ENCODE measurements around the gene GALNT18. TPM values are rescaled to one million over a fixed set of nuclear protein-coding genes. Genes with fewer than 3 reads are reported as not detected.

Gene GALNT18
- polyA plus RNA-seq, 3 donors, result 19.8 to 28.0 (median 23.6) TPM

- no peak for DNase-seq (ENCODE audit: extremely low read depth in 1 of 11, low read depth in 9 of 11, low spot score in 4 of 11)
Observed at GRCh38 chr11:11521306-11522002, 100.4 kb downstream of the GALNT18 start.

- no peak for DNase-seq (ENCODE audit: extremely low read depth in 1 of 11, low read depth in 9 of 11, low spot score in 4 of 11)
Observed at GRCh38 chr11:11520231-11521015, 101.4 kb downstream of the GALNT18 start.

- DNase-seq (ENCODE audit: extremely low read depth in 1 of 11, low read depth in 9 of 11, low spot score in 4 of 11), result no peak
Observed at GRCh38 chr11:11519184-11519583, 102.6 kb downstream of the GALNT18 start.

DNA sequence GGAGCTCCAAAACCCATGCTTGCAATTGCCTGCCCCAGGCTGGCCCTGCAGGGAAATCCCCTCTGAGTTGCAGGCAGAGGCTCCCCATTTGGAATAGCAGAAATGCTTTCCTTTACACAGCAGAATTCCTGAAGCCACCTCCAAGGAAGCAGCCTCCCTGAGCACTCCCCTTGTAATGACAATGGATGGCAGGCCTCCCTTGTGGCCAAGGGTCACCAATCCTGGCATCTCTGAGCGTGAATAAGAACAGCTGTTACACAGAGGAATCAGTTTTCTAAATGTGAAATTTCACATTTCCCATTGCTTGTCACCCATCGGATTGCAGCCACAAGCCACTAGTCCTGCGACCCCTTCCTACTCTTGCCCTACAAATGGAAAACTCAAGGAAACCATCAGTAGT lies 107.6 kb downstream of the GALNT18 start:
- no peak for DNase-seq (ENCODE audit: extremely low read depth in 1 of 11, low read depth in 9 of 11, low spot score in 4 of 11)

- DNase-seq (ENCODE audit: extremely low read depth in 1 of 11, low read depth in 9 of 11, low spot score in 4 of 11), result peak in 2 of 11 donors; percentile 15 to 36
Observed at GRCh38 chr11:11513422-11513821, 108.4 kb downstream of the GALNT18 start.

- no peak for DNase-seq (ENCODE audit: extremely low read depth in 1 of 11, low read depth in 9 of 11, low spot score in 4 of 11)
Observed at GRCh38 chr11:11512929-11513328, 108.9 kb downstream of the GALNT18 start.

DNA sequence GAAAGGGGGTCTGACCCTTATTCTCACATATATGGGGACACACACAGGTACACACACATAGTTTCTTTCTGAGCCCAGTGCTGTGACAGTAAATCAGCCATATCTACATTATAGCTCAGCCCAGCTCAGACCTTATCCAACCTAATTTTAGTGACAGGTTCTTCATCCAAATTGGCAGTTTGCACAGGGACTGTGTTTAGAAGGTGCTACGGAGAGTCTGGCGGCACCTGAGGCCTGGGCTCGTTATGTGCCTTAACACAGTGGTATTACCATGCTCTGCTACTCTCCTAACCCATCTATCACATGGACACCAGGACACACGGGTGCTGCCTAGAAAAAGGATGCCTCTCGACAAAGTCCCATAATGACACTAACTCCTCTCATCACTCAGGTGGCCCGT lies 109.3 kb downstream of the GALNT18 start:
- DNase-seq (ENCODE audit: extremely low read depth in 1 of 11, low read depth in 9 of 11, low spot score in 4 of 11), result no peak

DNA sequence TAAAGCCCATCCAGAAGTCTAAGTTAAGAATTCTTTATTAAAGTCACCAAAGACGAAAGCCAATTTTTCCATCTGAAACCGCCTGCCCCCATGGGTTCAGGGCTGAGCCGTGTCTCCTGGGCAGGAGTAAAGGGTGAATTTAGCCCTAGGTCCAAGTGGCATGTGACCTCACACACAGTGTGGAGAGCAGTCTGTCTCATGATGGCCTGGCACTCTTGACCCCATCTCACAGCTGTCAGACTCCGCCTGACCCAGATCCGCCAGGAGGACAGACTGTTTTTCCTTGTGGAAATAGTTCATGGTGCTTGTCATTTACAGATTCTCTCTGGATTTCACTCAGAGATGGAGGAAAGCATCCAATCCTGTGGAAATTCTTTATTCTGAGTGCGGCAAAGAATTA lies 109.7 kb downstream of the GALNT18 start:
- DNase-seq (ENCODE audit: extremely low read depth in 1 of 11, low read depth in 9 of 11, low spot score in 4 of 11), result no peak

- DNase-seq (ENCODE audit: extremely low read depth in 1 of 11, low read depth in 9 of 11, low spot score in 4 of 11), result no peak
Observed at GRCh38 chr11:11510939-11511338, 110.9 kb downstream of the GALNT18 start.

DNA sequence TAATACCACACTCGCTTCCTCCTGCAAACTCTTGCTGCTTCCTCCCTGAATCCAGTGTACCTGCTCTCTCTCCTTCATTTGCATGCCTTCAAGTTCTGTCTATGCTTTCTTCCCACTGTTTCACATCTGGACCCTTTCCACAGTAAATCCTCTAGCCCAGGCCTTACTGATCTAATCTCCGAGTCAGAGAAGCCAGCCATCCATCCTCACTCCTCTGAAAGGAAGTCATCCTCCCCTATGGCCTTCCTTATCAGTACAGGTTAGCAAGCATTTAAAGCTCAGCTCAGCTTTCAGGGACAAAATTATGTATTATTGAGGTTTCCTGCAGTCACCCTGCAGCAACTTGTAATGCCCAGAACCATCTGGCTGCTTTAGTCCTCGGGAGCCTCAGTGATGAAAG lies 116.1 kb downstream of the GALNT18 start:
- DNase-seq (ENCODE audit: extremely low read depth in 1 of 11, low read depth in 9 of 11, low spot score in 4 of 11), result no peak

DNA sequence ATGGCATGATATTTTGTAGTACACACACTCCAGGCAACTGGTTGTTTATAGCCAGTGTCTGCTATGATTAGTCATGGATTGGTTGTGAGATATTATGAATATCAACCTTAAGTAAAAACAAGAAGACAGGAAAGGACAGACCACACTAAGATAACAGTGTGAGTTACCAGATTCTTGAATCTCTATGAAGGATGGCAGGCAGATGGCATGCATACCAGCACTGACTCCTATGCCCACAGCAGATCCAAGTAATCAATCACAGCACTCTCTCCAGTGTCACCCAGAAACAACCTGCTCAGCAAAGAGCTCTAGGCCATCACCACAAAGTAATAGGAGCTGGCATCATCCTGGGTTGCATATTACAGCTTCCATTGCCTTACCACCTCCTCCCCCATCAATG lies 116.6 kb downstream of the GALNT18 start:
- DNase-seq (ENCODE audit: extremely low read depth in 1 of 11, low read depth in 9 of 11, low spot score in 4 of 11), result no peak

GRCh38 chr11:11504071-11504470 lies 117.7 kb downstream of the GALNT18 start:
- no peak for DNase-seq (ENCODE audit: extremely low read depth in 1 of 11, low read depth in 9 of 11, low spot score in 4 of 11)

- no peak for DNase-seq (ENCODE audit: extremely low read depth in 1 of 11, low read depth in 9 of 11, low spot score in 4 of 11)
Observed at GRCh38 chr11:11502263-11502861, 119.4 kb downstream of the GALNT18 start.

DNA sequence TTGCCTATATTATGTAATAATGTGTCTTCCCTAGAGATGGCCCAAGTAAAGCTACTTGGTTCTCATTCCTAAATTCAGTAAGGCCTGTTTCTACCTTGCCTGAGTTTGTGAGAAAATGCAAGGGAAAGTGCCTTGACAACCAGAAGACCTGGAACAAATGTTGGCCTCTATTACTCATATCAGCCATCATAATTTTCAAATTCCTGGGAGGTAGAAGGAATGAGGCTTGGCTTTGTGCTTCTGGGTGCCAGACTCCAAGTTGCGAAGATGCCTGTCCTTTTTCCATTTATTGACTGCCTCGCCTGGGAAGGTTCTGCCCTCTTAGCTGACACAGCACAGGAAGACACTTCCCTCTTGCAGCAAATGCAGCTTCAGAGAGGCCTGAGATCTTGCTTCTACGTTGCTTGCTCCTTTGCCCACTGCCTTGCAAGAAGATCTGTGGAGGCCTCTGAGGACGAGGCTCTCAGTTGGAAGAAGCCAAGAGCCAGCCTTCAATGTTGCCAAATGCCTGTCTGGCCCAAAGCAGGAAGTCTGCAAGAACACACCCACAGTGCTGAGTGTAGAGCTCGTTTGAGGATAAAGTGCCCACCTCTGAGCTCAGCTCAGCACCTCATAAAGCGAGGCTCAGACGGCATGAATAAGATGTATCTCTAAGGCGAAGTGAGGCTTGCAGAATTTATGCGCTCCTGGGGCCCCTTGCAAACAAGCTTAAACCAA lies 120.1 kb downstream of the GALNT18 start:
- DNase-seq (ENCODE audit: extremely low read depth in 1 of 11, low read depth in 9 of 11, low spot score in 4 of 11), result no peak

- no peak for DNase-seq (ENCODE audit: extremely low read depth in 1 of 11, low read depth in 9 of 11, low spot score in 4 of 11)
Observed at GRCh38 chr11:11500744-11501487, 120.9 kb downstream of the GALNT18 start.

DNA sequence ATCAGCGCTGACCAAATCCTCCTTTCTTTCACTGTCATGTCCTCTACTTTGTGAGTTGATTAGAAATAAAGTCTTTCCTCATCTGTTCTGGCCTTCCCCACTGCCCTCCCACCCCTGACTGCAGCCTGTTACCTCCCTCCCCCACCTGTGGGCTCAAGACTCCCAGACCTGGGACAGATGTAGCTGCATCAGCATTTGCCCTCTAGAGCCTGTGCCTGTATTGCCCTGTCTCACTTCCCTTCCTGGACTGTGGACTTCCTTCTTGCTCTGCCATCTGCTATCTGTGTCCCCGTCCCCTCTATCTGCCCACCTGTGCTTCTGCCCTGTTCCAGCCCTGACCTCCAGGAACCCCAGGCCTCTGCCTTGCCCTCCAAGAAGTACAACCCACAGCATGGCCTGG lies 122.5 kb downstream of the GALNT18 start:
- no peak for DNase-seq (ENCODE audit: extremely low read depth in 1 of 11, low read depth in 9 of 11, low spot score in 4 of 11)

DNA sequence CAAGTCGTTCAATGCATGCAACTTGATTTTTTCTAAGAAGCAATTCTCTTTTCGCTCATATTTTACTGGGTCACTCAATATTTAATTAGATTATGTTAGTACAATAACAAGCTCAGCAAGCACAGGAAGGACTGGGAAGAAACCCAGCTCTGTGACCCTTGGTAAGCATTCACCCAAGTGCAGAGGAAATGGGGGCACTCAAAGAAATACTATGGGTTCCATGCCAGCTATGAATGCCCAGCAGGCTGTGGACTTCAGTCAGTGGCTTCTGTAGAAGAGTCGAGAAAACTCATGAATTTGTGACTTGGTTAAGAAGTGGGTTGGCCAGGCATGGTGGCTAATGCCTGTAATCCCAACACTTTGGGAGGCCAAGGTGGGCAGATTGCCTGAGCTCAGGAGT lies 123.6 kb downstream of the GALNT18 start:
- no peak for DNase-seq (ENCODE audit: extremely low read depth in 1 of 11, low read depth in 9 of 11, low spot score in 4 of 11)

- no peak for DNase-seq (ENCODE audit: extremely low read depth in 1 of 11, low read depth in 9 of 11, low spot score in 4 of 11)
Observed at GRCh38 chr11:11496879-11497278, 124.9 kb downstream of the GALNT18 start.

DNA sequence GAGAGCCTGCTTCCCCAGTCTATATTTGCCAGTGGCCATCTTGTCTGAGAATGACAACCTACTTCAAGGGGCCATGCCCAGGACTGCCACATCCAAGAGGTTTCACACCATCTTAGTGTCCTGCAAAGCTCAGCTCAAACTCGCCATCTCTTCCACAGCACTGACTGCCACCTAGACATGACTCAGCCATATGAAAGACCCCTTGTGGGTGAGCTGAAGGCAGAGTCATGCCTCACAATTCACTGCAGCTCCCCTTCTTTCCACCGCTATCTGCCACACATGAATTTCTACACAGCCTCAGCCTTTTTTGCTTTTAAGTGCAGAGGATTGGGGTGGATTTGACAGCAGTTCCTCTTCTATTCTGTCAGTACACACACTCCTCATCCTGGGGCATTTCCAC lies 127.5 kb downstream of the GALNT18 start:
- no peak for DNase-seq (ENCODE audit: extremely low read depth in 1 of 11, low read depth in 9 of 11, low spot score in 4 of 11)

Measured in renal cortex interstitium (tissue), 11 donors.